ENCODE measurements around the gene VASP.

- TF ChIP-seq PATZ1 (CRISPR knock-in tag; IDR thresholded peaks at IDR 0.05; ENCODE audit: borderline replicate concordance) (no peak), ARNTL (CRISPR knock-in tag; IDR thresholded peaks at IDR 0.05; ENCODE audit: borderline replicate concordance, low read depth) (no peak), ZFP3 (CRISPR knock-in tag; IDR thresholded peaks at IDR 0.05) (no peak), ZC3H10 (CRISPR knock-in tag; IDR thresholded peaks at IDR 0.05) (no peak), TCF4 (CRISPR knock-in tag; IDR thresholded peaks at IDR 0.05; ENCODE audit: borderline replicate concordance) (no peak), OSR1 (CRISPR knock-in tag; IDR thresholded peaks at IDR 0.05) (no peak), ZNF565 (CRISPR knock-in tag; conservative IDR thresholded peaks at IDR 0.05; ENCODE audit: low read depth) (no peak), GLIS3 (CRISPR knock-in tag; IDR thresholded peaks at IDR 0.05) (no peak), CSRNP3 (CRISPR knock-in tag; IDR thresholded peaks at IDR 0.05) (no peak), CREB5 (CRISPR knock-in tag; IDR thresholded peaks at IDR 0.05; ENCODE audit: low read depth) (no peak), BACH2 (CRISPR knock-in tag; IDR thresholded peaks at IDR 0.05; ENCODE audit: borderline replicate concordance) (no peak), POU6F1 (CRISPR knock-in tag; IDR thresholded peaks at IDR 0.05; ENCODE audit: borderline replicate concordance, low read depth) (no peak), SNAI2 (CRISPR knock-in tag; IDR thresholded peaks at IDR 0.05) (no peak), ISL1 (CRISPR knock-in tag; IDR thresholded peaks at IDR 0.05) (no peak)
These were observed 21.8 kb upstream of the VASP start for GRCh38 chr19:45485305-45486077.

All from SK-N-SH treated with all-trans-retinoic acid at 6 μM for 48 hours (cell line).